CD4-positive, alpha-beta T cell (primary cell): Measurements from ENCODE around the gene PAX6. TPM values are rescaled to one million over a fixed set of nuclear protein-coding genes. Genes with fewer than 3 reads are reported as not detected.
A peak's percentile ranks its signal among the peaks of the same experiment; 100 is the strongest.

ENCODE experiments used
- ATAC-seq: fragments of 200-7000 bp; cut with Tn5 transposase; one replicate; pipeline ENCODE4 v1.10.0; 2022; ENCODE audit warnings: mild to moderate bottlenecking; ENCODE audit not compliant: poor library complexity
- CTCF ChIA-PET: fragments of 350-600 bp; sonication (Branson Sonifier 250); formaldehyde crosslinking; loops from one replicate; lab custom pipeline; 2021; ENCODE audit warnings: antibody characterized with exemption, inconsistent platforms; lab: Charles Lee
- POLR2A ChIA-PET: fragments of 350-600 bp; sonication (Branson Sonifier 250); formaldehyde crosslinking; loops from one replicate; lab custom pipeline; 2021; ENCODE audit warnings: antibody characterized with exemption, inconsistent platforms; lab: Charles Lee
- DNase-seq, 14 experiments: peaks; one replicate each; pipeline ENCODE4 v3.0.0-alpha.2; 2013 to 2020; ENCODE audit warnings: mixed read lengths in 2 of 14
- H3K27ac ChIP-seq, 2 donors: one replicate each; pipeline versions ENCODE4 v1.5.1 to v1.7.0; 2013; ENCODE audit warnings: low read length in 2 of 2, low read depth in 1 of 2, mild to moderate bottlenecking in 1 of 2
- H3K27me3 ChIP-seq, 2 experiments: 1 replicate in 1 of 2; 2 replicates in 1 of 2; pipeline versions ENCODE4 v1.6.1 to v1.7.0; 2013; ENCODE audit warnings: low read length in 2 of 2, control low read depth in 1 of 2, mild to moderate bottlenecking in 1 of 2, moderate library complexity in 1 of 2; ENCODE audit not compliant: insufficient read depth in 2 of 2, control insufficient read depth in 1 of 2
- H3K36me3 ChIP-seq: one replicate; pipeline ENCODE4 v1.6.1; 2013; ENCODE audit warnings: low read length, control low read depth; ENCODE audit not compliant: insufficient read depth
- H3K4me1 ChIP-seq: one replicate; pipeline ENCODE4 v1.6.1; 2013; ENCODE audit warnings: low read length, control low read depth; ENCODE audit not compliant: insufficient read depth
- H3K4me3 ChIP-seq: one replicate; pipeline ENCODE4 v1.5.1; 2013; ENCODE audit warnings: mild to moderate bottlenecking, low read length, moderate library complexity
- H3K9me3 ChIP-seq, 2 experiments: 1 replicate in 1 of 2; 2 replicates in 1 of 2; pipeline versions ENCODE4 v1.6.1 to v1.7.0; 2013; ENCODE audit warnings: low read length in 2 of 2, mild to moderate bottlenecking in 2 of 2, control low read depth in 1 of 2, moderate library complexity in 1 of 2; ENCODE audit not compliant: control insufficient read depth in 1 of 2, insufficient read depth in 1 of 2
- H3K27ac Mint-ChIP-seq: one replicate; pipeline ENCODE4 v1.8.0; 2020; ENCODE audit warnings: mixed read lengths
- H3K27me3 Mint-ChIP-seq: one replicate; pipeline ENCODE4 v1.8.0; 2021; ENCODE audit warnings: mixed read lengths
- H3K36me3 Mint-ChIP-seq: one replicate; pipeline ENCODE4 v1.8.0; 2021; ENCODE audit warnings: low read depth, mixed read lengths
- H3K4me1 Mint-ChIP-seq: one replicate; pipeline ENCODE4 v1.8.0; 2021; ENCODE audit warnings: low read depth, mixed read lengths
- H3K4me3 Mint-ChIP-seq: one replicate; pipeline ENCODE4 v1.8.0; 2020; ENCODE audit warnings: mild to moderate bottlenecking, mixed read lengths
- H3K9me3 Mint-ChIP-seq: one replicate; pipeline ENCODE4 v1.8.0; 2020; ENCODE audit warnings: mixed read lengths
- intact Hi-C, 2 experiments: fragments of 100-400 bp; cut with DNase I in 1 of 2; cut with micrococcal nuclease in 1 of 2; formaldehyde crosslinking; loops; one replicate each; pipeline versions ENCODE4 v1.15.1 to v1.9.0; 2023 to 2025; cut with DNase I, micrococcal nuclease
- total RNA-seq, 174 experiments: library from RNA in 2 of 174; stranded (reverse) in 2 of 174; gene quantifications; one replicate each; pipeline ENCODE4 v1.2.3 and lab custom pipeline; 2021 to 2026
- TF ChIP-seq, protein P1 (sequence below): fragments of 200-600 bp; IDR thresholded peaks from one replicate; pipeline ENCODE4 v1.8.0; 2022; ENCODE audit warnings: antibody characterized with exemption, mild to moderate bottlenecking

PAX6 gene
- total RNA-seq, 2 experiments from 2014 or later, result not detected

DNA sequence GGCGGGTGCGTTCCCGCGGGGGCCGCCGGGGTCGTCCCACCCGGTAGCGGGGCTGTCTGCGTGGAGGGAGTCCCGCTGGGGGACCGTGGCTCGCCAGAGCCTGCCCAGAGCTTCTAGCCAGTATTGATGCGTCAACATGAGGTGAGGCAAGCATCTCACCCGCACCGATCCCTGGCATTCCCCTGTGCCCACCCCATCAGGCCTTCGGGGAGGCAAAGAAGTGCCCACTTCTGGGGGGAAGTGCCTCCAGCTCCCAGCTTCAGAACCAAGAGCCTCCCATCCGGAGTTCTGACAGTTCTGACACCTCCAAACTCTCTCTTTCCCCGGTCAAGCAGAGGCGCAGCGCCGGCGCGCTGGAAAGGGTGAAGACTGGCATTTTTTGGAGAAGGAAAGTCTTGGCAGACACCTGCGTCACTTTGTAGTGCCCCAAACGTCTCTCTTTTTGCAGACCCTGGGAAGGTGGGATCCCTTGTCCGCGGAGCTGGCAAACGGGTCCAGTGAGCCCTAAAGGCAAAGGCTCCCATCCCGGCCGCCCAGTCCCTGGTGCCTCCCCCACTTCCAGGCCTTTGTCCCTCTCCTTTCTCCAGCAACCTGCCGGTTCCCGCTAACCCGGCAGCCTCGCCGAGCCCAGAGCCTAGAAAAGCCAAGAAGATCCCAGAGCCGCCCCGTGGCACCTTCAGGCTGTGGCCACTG, 3.2 kb upstream of the PAX6 start:
- Histone ChIP-seq H3K4me3 (no peak overlapping the region), H3K9me3 (peaks cover 0 to 61% of the 10 kb centered on the region in 2 experiments), H3K36me3 (no peaks in the 10 kb centered on the region), H3K27ac (no peak overlapping the region), H3K4me1 (peaks cover 91% of the 10 kb centered on the region), H3K27me3 (peaks cover 78 to 96% of the 10 kb centered on the region in 2 experiments)
- no peak for ATAC-seq
- peaks cover 52% of the 10 kb centered on the region for H3K4me1 Mint-ChIP-seq
- TF ChIP-seq, protein P1, sequence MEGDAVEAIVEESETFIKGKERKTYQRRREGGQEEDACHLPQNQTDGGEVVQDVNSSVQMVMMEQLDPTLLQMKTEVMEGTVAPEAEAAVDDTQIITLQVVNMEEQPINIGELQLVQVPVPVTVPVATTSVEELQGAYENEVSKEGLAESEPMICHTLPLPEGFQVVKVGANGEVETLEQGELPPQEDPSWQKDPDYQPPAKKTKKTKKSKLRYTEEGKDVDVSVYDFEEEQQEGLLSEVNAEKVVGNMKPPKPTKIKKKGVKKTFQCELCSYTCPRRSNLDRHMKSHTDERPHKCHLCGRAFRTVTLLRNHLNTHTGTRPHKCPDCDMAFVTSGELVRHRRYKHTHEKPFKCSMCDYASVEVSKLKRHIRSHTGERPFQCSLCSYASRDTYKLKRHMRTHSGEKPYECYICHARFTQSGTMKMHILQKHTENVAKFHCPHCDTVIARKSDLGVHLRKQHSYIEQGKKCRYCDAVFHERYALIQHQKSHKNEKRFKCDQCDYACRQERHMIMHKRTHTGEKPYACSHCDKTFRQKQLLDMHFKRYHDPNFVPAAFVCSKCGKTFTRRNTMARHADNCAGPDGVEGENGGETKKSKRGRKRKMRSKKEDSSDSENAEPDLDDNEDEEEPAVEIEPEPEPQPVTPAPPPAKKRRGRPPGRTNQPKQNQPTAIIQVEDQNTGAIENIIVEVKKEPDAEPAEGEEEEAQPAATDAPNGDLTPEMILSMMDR, result no peak
- no peaks in the 10 kb centered on the region for H3K9me3 Mint-ChIP-seq
- no peak for DNase-seq
- H3K36me3 Mint-ChIP-seq, result no peaks in the 10 kb centered on the region
- H3K27ac Mint-ChIP-seq, result no peak overlapping the region
- ChIA-PET POLR2A (no interaction called here), CTCF (no interaction called here)
- peak overlapping the region; percentile 66 for H3K4me3 Mint-ChIP-seq
- H3K27me3 Mint-ChIP-seq, result peaks cover 78% of the 10 kb centered on the region
- intact Hi-C loops, result no loop called here

DNA sequence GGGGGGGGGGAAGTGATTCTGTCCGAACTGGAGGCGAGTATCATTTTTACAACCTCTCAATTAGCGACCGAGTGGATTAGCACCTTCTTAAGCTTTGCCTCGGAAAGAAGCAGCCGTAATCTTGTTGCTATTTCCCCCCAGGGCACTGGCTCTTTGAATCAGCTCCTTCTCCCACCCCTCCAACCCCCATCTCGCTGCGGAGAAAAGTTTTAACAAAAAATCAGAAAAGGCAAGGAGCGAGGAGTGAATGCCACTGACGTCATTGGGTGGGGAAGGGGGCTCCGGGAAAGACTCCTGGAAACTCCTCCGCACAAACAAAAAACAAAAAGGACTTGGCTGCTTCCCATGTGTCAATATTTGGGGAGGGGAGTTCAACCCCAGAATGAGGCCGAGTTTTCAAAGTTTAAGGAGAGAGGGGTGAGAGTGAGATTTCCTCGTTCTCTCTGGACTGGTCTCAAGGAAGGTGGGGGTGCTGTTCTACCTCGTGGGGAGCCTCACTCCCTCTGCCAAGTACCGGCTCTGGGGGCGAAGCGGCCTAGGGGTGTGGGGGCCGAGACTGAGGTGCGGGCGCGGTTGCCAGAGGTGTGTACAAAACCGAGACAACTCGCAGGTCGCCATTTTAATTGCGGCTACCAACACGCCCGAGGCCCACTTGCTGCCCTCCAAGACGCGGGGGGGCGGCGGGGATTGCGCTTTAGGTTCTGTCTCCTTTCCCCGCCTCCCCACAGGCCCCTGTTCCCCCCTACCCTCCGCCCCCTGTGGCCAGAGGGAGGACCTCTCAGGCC, 2.5 kb upstream of the PAX6 start:
- Histone ChIP-seq H3K4me3 (peak overlapping the region; percentile 54), H3K27me3 (peaks cover 79 to 96% of the 10 kb centered on the region in 2 experiments), H3K4me1 (peaks cover 96% of the 10 kb centered on the region), H3K27ac (no peak overlapping the region), H3K36me3 (no peaks in the 10 kb centered on the region), H3K9me3 (peaks cover 0 to 58% of the 10 kb centered on the region in 2 experiments)
- peaks cover 59% of the 10 kb centered on the region for H3K4me1 Mint-ChIP-seq
- ChIA-PET POLR2A (interaction anchor here (0.6 kb wide), 1 partner anchor 1377 kb away, joined by 3 read pairs; no protein-coding TSS in a partner anchor), CTCF (no interaction called here)
- H3K27me3 Mint-ChIP-seq, result peaks cover 79% of the 10 kb centered on the region
- TF ChIP-seq, protein P1, result no peak
- H3K4me3 Mint-ChIP-seq, result peak overlapping the region; percentile 66
- intact Hi-C loops, result no loop called here
- no peak for ATAC-seq
- no peak for DNase-seq
- no peaks in the 10 kb centered on the region for H3K36me3 Mint-ChIP-seq
- no peak overlapping the region for H3K27ac Mint-ChIP-seq
- no peaks in the 10 kb centered on the region for H3K9me3 Mint-ChIP-seq

DNA sequence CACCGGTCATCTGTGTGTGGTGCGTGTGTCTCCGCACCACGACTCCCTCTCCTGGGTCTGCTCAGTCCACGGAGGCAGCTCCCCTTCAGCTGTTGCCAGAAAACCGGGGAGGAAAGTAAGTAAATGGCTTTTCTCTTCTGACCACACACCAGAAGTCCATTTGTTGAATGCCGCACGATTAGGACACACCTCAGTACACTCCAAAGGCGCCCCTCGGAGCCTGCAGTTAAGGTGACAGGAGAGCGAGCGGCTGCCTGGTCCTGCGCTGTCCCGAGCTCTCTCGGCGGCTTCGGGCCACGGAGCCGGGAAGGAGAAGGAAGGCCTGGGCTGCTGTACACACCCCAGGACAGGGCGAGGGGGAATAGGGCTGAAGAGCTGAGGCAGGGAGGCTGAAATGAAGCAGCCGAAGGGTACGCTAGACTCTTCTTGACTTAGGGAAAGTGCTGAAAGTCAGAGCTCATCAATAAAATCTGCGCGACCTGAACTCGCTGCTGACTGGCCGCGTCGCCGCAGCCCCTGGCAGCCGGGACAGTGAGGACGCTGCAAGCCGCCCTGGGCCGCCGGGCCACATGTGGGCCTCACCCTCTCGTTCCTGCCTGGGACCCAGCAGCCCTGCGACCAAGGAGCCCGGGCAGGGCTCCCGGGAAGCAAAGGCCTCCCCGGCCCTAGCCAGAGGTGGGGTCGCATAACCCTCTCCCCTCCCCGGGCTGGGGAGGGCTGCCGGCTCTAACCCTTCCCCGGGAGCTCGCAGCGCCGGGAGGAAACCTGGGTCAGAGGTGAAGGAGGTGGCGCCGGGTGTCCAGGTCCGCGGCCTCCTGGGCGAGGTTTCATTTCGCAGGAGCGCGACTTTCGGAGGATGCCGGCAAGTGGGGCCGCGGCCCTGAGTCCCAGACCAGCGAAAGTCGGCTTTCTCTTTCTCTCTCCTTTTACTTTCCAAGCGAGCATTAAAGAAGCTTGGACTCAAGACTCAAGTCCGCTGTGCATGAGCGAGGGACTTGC, 1.6 kb upstream of the PAX6 start:
- ATAC-seq, result no peak
- DNase-seq, result no peak
- H3K27ac ChIP-seq, result no peak overlapping the region
- H3K4me3 ChIP-seq, result peak overlapping the region; percentile 54
- H3K9me3 Mint-ChIP-seq, result no peaks in the 10 kb centered on the region
- CTCF ChIA-PET, result no interaction called here
- H3K4me1 ChIP-seq, result peaks cover 92% of the 10 kb centered on the region
- H3K9me3 ChIP-seq, result peaks cover 0 to 52% of the 10 kb centered on the region in 2 experiments
- POLR2A ChIA-PET, result interaction anchor here (0.6 kb wide), 1 partner anchor 1377 kb away, joined by 3 read pairs; no protein-coding TSS in a partner anchor
- intact Hi-C loops, result no loop called here
- H3K36me3 Mint-ChIP-seq, result no peaks in the 10 kb centered on the region
- H3K36me3 ChIP-seq, result no peaks in the 10 kb centered on the region
- peak overlapping the region; percentile 90 for H3K4me3 Mint-ChIP-seq
- H3K27ac Mint-ChIP-seq, result no peak overlapping the region
- H3K27me3 Mint-ChIP-seq, result peaks cover 80% of the 10 kb centered on the region
- peaks cover 67% of the 10 kb centered on the region for H3K4me1 Mint-ChIP-seq
- TF ChIP-seq, protein P1, result no peak
- peaks cover 79 to 96% of the 10 kb centered on the region in 2 experiments for H3K27me3 ChIP-seq
